Testis (tissue), 3 donors: ENCODE results near the gene CCDC15. TPM values are rescaled to one million over a fixed set of nuclear protein-coding genes. Genes with fewer than 3 reads are reported as not detected.

ENCODE experiments used
- DNase-seq: peaks from one replicate; pipeline ENCODE4 v3.0.0-alpha.2; 2019
- H3K27ac ChIP-seq, 2 donors: fragments of 200-600 bp; sonication (generic); one replicate each; pipeline ENCODE4 v1.5.1; 2019
- H3K27me3 ChIP-seq: fragments of 200-600 bp; sonication (generic); one replicate; pipeline ENCODE4 v1.5.1; 2019
- H3K36me3 ChIP-seq: fragments of 200-600 bp; sonication (generic); one replicate; pipeline ENCODE4 v1.5.1; 2017; ENCODE audit warnings: low read depth; ENCODE audit errors: missing control alignments
- H3K4me1 ChIP-seq: fragments of 200-600 bp; sonication (generic); one replicate; pipeline ENCODE4 v1.5.1; 2019
- H3K4me3 ChIP-seq, 2 donors: fragments of 200-600 bp; sonication (generic); one replicate each; pipeline ENCODE4 v1.5.1; 2017 to 2019
- H3K9me3 ChIP-seq: fragments of 200-600 bp; sonication (generic); one replicate; pipeline ENCODE4 v1.5.1; 2017
- POLR2A ChIP-seq: fragments of 450-650 bp; IDR thresholded peaks from one replicate; pipeline ENCODE4 v1.6.1; 2017; ENCODE audit warnings: antibody characterized with exemption, mild to moderate bottlenecking, moderate library complexity
- WGBS, 2 donors: methylation state at CpG; one replicate each; pipeline ENCODE4 v1.1.5; 2018; 5-methylcytosine and 5-hydroxymethylcytosine counted together
- intact Hi-C: fragments of 100-400 bp; cut with DNase I; formaldehyde crosslinking; loops from one replicate; pipeline ENCODE4 v1.15.1; 2023; ENCODE audit warnings: low total_unique reads
- polyA plus RNA-seq: library from polyadenylated mRNA; stranded (reverse); fragments of 350-450 nt; fragmentation: Illumina TruSeq; extraction: RNeasy Lipid Tissue Mini Kit (QIAGEN cat#74804); gene quantifications from one replicate; pipeline ENCODE4 v1.2.3, GENCODE V29; 2014; ENCODE audit warnings: low read depth, low replicate concordance; ENCODE audit not compliant: insufficient read depth
- total RNA-seq, 2 donors: library from RNA; depleted of rRNA; stranded (reverse); fragments of >200 nt; gene quantifications; one replicate each; pipeline ENCODE4 v1.2.3, GENCODE V29; 2016
- TF ChIP-seq, protein P1 (sequence below), 3 experiments: fragments of 450-650 bp in 2 of 3; fragments of 200-600 bp in 1 of 3; sonication (generic) in 1 of 3; IDR thresholded peaks; one replicate each; pipeline ENCODE4 v1.5.1; 2016 to 2019; ENCODE audit warnings: antibody characterized with exemption in 3 of 3, mild to moderate bottlenecking in 2 of 3, moderate library complexity in 1 of 3

Gene CCDC15
- total and polyA plus RNA-seq, 3 donors from 2014 or later: 8.0 to 15.1 (median 14.9) TPM

- intact Hi-C loops: no loop called here
- WGBS, 2 donors: 94 to 96% methylated on average over 14 of the region's 14 CpGs
- Histone ChIP-seq H3K36me3 (no peaks in the 10 kb centered on the region), H3K9me3 (no peaks in the 10 kb centered on the region), H3K27ac (no peak overlapping the region), H3K4me3 (no peak overlapping the region), H3K27me3 (no peaks in the 10 kb centered on the region), H3K4me1 (peaks cover 6% of the 10 kb centered on the region)
- no peak for DNase-seq
- no peak for TF ChIP-seq POLR2A
- TF ChIP-seq, protein P1, sequence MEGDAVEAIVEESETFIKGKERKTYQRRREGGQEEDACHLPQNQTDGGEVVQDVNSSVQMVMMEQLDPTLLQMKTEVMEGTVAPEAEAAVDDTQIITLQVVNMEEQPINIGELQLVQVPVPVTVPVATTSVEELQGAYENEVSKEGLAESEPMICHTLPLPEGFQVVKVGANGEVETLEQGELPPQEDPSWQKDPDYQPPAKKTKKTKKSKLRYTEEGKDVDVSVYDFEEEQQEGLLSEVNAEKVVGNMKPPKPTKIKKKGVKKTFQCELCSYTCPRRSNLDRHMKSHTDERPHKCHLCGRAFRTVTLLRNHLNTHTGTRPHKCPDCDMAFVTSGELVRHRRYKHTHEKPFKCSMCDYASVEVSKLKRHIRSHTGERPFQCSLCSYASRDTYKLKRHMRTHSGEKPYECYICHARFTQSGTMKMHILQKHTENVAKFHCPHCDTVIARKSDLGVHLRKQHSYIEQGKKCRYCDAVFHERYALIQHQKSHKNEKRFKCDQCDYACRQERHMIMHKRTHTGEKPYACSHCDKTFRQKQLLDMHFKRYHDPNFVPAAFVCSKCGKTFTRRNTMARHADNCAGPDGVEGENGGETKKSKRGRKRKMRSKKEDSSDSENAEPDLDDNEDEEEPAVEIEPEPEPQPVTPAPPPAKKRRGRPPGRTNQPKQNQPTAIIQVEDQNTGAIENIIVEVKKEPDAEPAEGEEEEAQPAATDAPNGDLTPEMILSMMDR (IDR thresholded peaks at IDR 0.05): no peak
Measured at GRCh38 chr11:125078516-125079140, 124.6 kb downstream of the CCDC15 start.

- TF ChIP-seq, protein P1 (IDR thresholded peaks at IDR 0.05): no peak
- no peak for TF ChIP-seq POLR2A
- 63 to 83% methylated on average over 18 of the region's 18 CpGs for WGBS, 2 donors
- intact Hi-C loops: no loop called here
- H3K27me3 ChIP-seq: no peaks in the 10 kb centered on the region
- DNase-seq: no peak
- no peak overlapping the region for H3K4me3 ChIP-seq
- H3K9me3 ChIP-seq: no peaks in the 10 kb centered on the region
- peaks cover 6% of the 10 kb centered on the region for H3K4me1 ChIP-seq
- no peaks in the 10 kb centered on the region for H3K36me3 ChIP-seq
- no peak overlapping the region for H3K27ac ChIP-seq
Measured at GRCh38 chr11:125079151-125079877, 125.3 kb downstream of the CCDC15 start.

DNA sequence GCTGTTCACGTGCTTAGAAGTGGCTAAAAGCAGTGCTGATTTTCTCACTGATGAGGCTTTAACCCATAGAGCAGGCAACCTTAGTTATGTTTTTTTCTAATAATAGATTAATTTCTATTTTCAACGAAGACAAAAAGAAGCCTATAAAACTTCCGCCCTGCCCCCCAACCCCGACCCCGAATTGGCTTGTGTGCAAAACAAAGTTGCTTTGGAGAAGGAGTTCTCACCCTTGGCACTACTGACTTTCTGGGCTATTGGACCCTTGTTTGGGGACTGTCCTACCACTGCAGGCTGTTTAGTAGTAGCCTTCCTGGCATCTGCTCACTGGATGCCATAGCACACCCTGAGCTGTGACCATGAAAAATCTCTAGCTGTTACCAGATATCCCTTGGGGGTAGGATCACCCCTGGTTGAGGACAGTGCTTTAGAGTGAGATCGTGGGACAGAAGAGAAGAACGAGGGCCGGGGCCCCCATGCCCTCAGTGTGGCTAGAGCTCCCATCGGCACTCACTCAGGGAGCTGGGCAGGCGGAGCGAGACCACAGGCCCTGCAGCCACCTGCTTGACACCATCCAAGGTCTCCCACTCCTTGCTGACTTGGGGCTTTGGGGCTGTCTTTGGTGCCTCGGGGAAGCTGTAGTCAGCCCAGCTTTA is 126.0 kb downstream of the CCDC15 start:
- Histone ChIP-seq H3K4me3 (no peak overlapping the region), H3K9me3 (no peaks in the 10 kb centered on the region), H3K27ac (no peak overlapping the region), H3K4me1 (peaks cover 6% of the 10 kb centered on the region), H3K27me3 (no peaks in the 10 kb centered on the region), H3K36me3 (no peaks in the 10 kb centered on the region)
- intact Hi-C loops: no loop called here
- WGBS, 2 donors: 87 to 92% methylated on average over 10 to 12 of the region's 12 CpGs
- TF ChIP-seq, protein P1 (IDR thresholded peaks at IDR 0.05): no peak
- TF ChIP-seq POLR2A: no peak
- no peak for DNase-seq

DNA sequence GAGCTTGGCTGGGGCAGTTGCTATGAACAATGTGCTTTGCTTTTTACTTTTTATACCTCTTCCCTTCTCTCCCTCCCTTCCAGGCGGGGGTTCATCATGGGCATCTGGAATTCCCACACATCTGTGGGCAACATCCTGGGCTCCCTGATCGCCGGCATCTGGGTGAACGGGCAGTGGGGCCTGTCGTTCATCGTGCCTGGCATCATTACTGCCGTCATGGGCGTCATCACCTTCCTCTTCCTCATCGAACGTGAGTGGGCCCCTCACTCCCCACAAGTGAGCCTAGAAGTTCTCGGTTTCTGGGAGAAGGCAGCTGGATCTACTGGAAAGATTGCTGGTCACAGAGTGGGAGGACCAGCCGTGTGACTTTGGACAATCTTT is 126.5 kb downstream of the CCDC15 start:
- peaks cover 6% of the 10 kb centered on the region for H3K4me1 ChIP-seq
- intact Hi-C loops: no loop called here
- no peaks in the 10 kb centered on the region for H3K9me3 ChIP-seq
- H3K36me3 ChIP-seq: no peaks in the 10 kb centered on the region
- no peaks in the 10 kb centered on the region for H3K27me3 ChIP-seq
- DNase-seq: no peak
- no peak for TF ChIP-seq POLR2A
- TF ChIP-seq, protein P1 (IDR thresholded peaks at IDR 0.05): no peak
- no peak overlapping the region for H3K27ac ChIP-seq
- no peak overlapping the region for H3K4me3 ChIP-seq
- WGBS, 2 donors: 92 to 95% methylated on average over 12 of the region's 12 CpGs
